OCI-LY7 (cell line): Measurements from ENCODE around the gene CASK.

Source experiments
- CTCF ChIP-seq: fragments of 200-600 bp; sonication (generic); conservative IDR thresholded peaks from 2 replicates; pipeline ENCODE4 v1.5.1; 2014; ENCODE audit warnings: mild to moderate bottlenecking, antibody characterized with exemption, low read length, moderate library complexity, mixed read lengths
- EZH2phosphoT487 ChIP-seq: fragments of 200-600 bp; sonication (generic); IDR thresholded peaks from 2 replicates; pipeline ENCODE4 v1.6.1; 2018; ENCODE audit warnings: low read depth, borderline replicate concordance, mild to moderate bottlenecking, mixed run types, antibody characterized with exemption, low read length, moderate library complexity, mixed read lengths

- TF ChIP-seq CTCF (no peak), EZH2phosphoT487 (no peak)
Measured at GRCh38 chrX:41499984-41500383, 423.4 kb downstream of the CASK start.
